Measurements from ENCODE around the gene PRM1. TPM values are rescaled to one million over a fixed set of nuclear protein-coding genes. Genes with fewer than 3 reads are reported as not detected.
A peak's percentile ranks its signal among the peaks of the same experiment; 100 is the strongest.

Gene PRM1
- total RNA-seq, 1 experiment from 2014 or later: not detected

- TF ChIP-seq, protein P1, sequence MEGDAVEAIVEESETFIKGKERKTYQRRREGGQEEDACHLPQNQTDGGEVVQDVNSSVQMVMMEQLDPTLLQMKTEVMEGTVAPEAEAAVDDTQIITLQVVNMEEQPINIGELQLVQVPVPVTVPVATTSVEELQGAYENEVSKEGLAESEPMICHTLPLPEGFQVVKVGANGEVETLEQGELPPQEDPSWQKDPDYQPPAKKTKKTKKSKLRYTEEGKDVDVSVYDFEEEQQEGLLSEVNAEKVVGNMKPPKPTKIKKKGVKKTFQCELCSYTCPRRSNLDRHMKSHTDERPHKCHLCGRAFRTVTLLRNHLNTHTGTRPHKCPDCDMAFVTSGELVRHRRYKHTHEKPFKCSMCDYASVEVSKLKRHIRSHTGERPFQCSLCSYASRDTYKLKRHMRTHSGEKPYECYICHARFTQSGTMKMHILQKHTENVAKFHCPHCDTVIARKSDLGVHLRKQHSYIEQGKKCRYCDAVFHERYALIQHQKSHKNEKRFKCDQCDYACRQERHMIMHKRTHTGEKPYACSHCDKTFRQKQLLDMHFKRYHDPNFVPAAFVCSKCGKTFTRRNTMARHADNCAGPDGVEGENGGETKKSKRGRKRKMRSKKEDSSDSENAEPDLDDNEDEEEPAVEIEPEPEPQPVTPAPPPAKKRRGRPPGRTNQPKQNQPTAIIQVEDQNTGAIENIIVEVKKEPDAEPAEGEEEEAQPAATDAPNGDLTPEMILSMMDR (conservative IDR thresholded peaks at IDR 0.05; ENCODE audit: low read depth, low read length): no peak
- TF ChIP-seq EZH2 (IDR thresholded peaks at IDR 0.05; ENCODE audit: borderline replicate concordance, low read depth, low read length, poor library complexity, severe bottlenecking): no peak
- no peak for DNase-seq (ENCODE audit: low spot score)
- Histone ChIP-seq H3K27me3 (replicated peaks; ENCODE audit: insufficient read depth, low read depth, low read length, poor library complexity) (no peaks in the 10 kb centered on the region), H3K27ac (ENCODE audit: low read depth, low read length, poor library complexity, severe bottlenecking) (no peak overlapping the region), H3K4me1 (ENCODE audit: insufficient read depth, low read length, poor library complexity, severe bottlenecking) (peaks cover 10% of the 10 kb centered on the region), H3K4me3 (ENCODE audit: low read depth, low read length, poor library complexity, severe bottlenecking) (no peak overlapping the region), H3K36me3 (ENCODE audit: insufficient read depth, low read length, poor library complexity, severe bottlenecking) (no peaks in the 10 kb centered on the region), H3K9me3 (ENCODE audit: low read depth, low read length, poor library complexity, severe bottlenecking) (no peaks in the 10 kb centered on the region)
- BruUV-seq (replicated peaks): no TSS peak
- intact Hi-C loops (cut with micrococcal nuclease; ENCODE audit: unreplicated experiment): no loop called here
- ChIA-PET POLR2A (ENCODE audit: low non-redundant PET) (no interaction called here), CTCF (no interaction called here)
These were observed 29.5 kb upstream of the PRM1 start for GRCh38 chr16:11310634-11310977.

GRCh38 chr16:11309895-11310633 is 28.9 kb upstream of the PRM1 start:
- H3K4me3 ChIP-seq (ENCODE audit: low read depth, low read length, poor library complexity, severe bottlenecking): no peak overlapping the region
- H3K4me1 ChIP-seq (ENCODE audit: insufficient read depth, low read length, poor library complexity, severe bottlenecking): peaks cover 7% of the 10 kb centered on the region
- no peaks in the 10 kb centered on the region for H3K9me3 ChIP-seq (ENCODE audit: low read depth, low read length, poor library complexity, severe bottlenecking)
- ChIA-PET POLR2A (ENCODE audit: low non-redundant PET) (no interaction called here), CTCF (no interaction called here)
- intact Hi-C loops (cut with micrococcal nuclease; ENCODE audit: unreplicated experiment): no loop called here
- peak; percentile 39 for DNase-seq (ENCODE audit: low spot score)
- no peak overlapping the region for H3K27ac ChIP-seq (ENCODE audit: low read depth, low read length, poor library complexity, severe bottlenecking)
- TF ChIP-seq EZH2 (IDR thresholded peaks at IDR 0.05; ENCODE audit: borderline replicate concordance, low read depth, low read length, poor library complexity, severe bottlenecking): no peak
- TF ChIP-seq, protein P1 (conservative IDR thresholded peaks at IDR 0.05; ENCODE audit: low read depth, low read length): no peak
- H3K36me3 ChIP-seq (ENCODE audit: insufficient read depth, low read length, poor library complexity, severe bottlenecking): no peaks in the 10 kb centered on the region
- no TSS peak for BruUV-seq (replicated peaks)
- H3K27me3 ChIP-seq (replicated peaks; ENCODE audit: insufficient read depth, low read depth, low read length, poor library complexity): no peaks in the 10 kb centered on the region

GRCh38 chr16:11308493-11309283 is 27.6 kb upstream of the PRM1 start:
- POLR2A ChIA-PET (ENCODE audit: low non-redundant PET): no interaction called here

More at GRCh38 chr16:11308493-11309283, 27.6 kb upstream of the PRM1 start:
- intact Hi-C loops (cut with micrococcal nuclease; ENCODE audit: unreplicated experiment): no loop called here
- CTCF ChIA-PET: no interaction called here
- no peaks in the 10 kb centered on the region for H3K9me3 ChIP-seq (ENCODE audit: low read depth, low read length, poor library complexity, severe bottlenecking)
- DNase-seq (ENCODE audit: low spot score): no peak
- no peaks in the 10 kb centered on the region for H3K36me3 ChIP-seq (ENCODE audit: insufficient read depth, low read length, poor library complexity, severe bottlenecking)
- no peak for TF ChIP-seq EZH2 (IDR thresholded peaks at IDR 0.05; ENCODE audit: borderline replicate concordance, low read depth, low read length, poor library complexity, severe bottlenecking)
- TF ChIP-seq, protein P1 (conservative IDR thresholded peaks at IDR 0.05; ENCODE audit: low read depth, low read length): no peak
- BruUV-seq (replicated peaks): no TSS peak
- H3K27me3 ChIP-seq (replicated peaks; ENCODE audit: insufficient read depth, low read depth, low read length, poor library complexity): no peaks in the 10 kb centered on the region
- no peak overlapping the region for H3K4me3 ChIP-seq (ENCODE audit: low read depth, low read length, poor library complexity, severe bottlenecking)
- H3K4me1 ChIP-seq (ENCODE audit: insufficient read depth, low read length, poor library complexity, severe bottlenecking): peaks cover 7% of the 10 kb centered on the region
- H3K27ac ChIP-seq (ENCODE audit: low read depth, low read length, poor library complexity, severe bottlenecking): no peak overlapping the region
